Measurements from ENCODE around the gene SUCLA2. TPM values are rescaled to one million over a fixed set of nuclear protein-coding genes. Genes with fewer than 3 reads are reported as not detected.

Gene SUCLA2
- total and polyA plus RNA-seq, 2 of the 8 experiments (the other 6 are each of a cell fraction or from before 2014, with no cell fraction given): 23.5 to 78.8 TPM

- FAIRE-seq: no peak
- H3K27ac ChIP-seq (ENCODE audit: low read depth, low read length): no peak overlapping the region
- H3K4me2 ChIP-seq (ENCODE audit: insufficient read depth in 1 of 2, low read depth in 2 of 2, low read length in 2 of 2): no peak overlapping the region
- no peak overlapping the region for H4K91ac ChIP-seq (replicated peaks; ENCODE audit: insufficient read length, low read length)
- H4K5ac ChIP-seq (ENCODE audit: insufficient read length, low read depth, low read length): no peak overlapping the region
- peaks cover 0 to 11% (median 6%) of the 10 kb centered on the region in 4 experiments; a peak in 4 of 7 replicates for H3K4me1 ChIP-seq (replicated peaks in 1 of 4; ENCODE audit: control insufficient read depth in 3 of 4, insufficient read depth in 4 of 4, low read length in 3 of 4)
- no peaks in the 10 kb centered on the region for H4K20me1 ChIP-seq (replicated peaks in 1 of 2; ENCODE audit: control insufficient read depth in 1 of 2, insufficient read depth in 2 of 2, low read length in 2 of 2)
- no peak overlapping the region for H4K8ac ChIP-seq (ENCODE audit: extremely low read depth, insufficient read depth, low read length)
- H3K9me3 ChIP-seq (ENCODE audit: insufficient read depth in 2 of 2, low read depth in 1 of 2, low read length in 1 of 2): no peaks in the 10 kb centered on the region
- ChIA-PET POLR2A (ENCODE audit: partially characterized antibody) (interaction anchor here (0.6 kb wide), 1 partner anchor 45 kb away, joined by 3 read pairs; no protein-coding TSS in a partner anchor), CTCF (ENCODE audit: partially characterized antibody) (interaction anchor here (0.6 to 1.5 kb wide), 2 partner anchors 25 to 76 kb away, joined by 4 read pairs; no protein-coding TSS in a partner anchor)
- H3K56ac ChIP-seq (replicated peaks; ENCODE audit: insufficient read length, low read depth, low read length): no peak overlapping the region
- no peaks in the 10 kb centered on the region for H3K79me1 ChIP-seq (ENCODE audit: low read depth, low read length)
- H3K14ac ChIP-seq (ENCODE audit: insufficient read length): no peak overlapping the region
- no peak overlapping the region for H3K23ac ChIP-seq (ENCODE audit: insufficient read length)
- no peaks in the 10 kb centered on the region for H3K79me2 ChIP-seq (ENCODE audit: control insufficient read depth in 1 of 2, insufficient read depth in 2 of 2, low read length in 2 of 2)
- H2BK120ac ChIP-seq (replicated peaks; ENCODE audit: low read depth, low read length): no peak overlapping the region
- no peak overlapping the region for H2AK5ac ChIP-seq (ENCODE audit: low read depth, low read length)
- H3K9ac ChIP-seq (replicated peaks in 1 of 4; ENCODE audit: extremely low read depth in 1 of 4, low read depth in 3 of 4, low read length in 3 of 4): no peak overlapping the region
- no peak overlapping the region for H2BK5ac ChIP-seq (ENCODE audit: low read depth, low read length)
- no peaks in the 10 kb centered on the region for H3K36me3 ChIP-seq (ENCODE audit: control insufficient read depth in 2 of 4, insufficient read depth in 4 of 4, low read length in 3 of 4)
- H3K18ac ChIP-seq (ENCODE audit: extremely low read depth, low read length): no peak overlapping the region
- no peak overlapping the region for H2BK20ac ChIP-seq (ENCODE audit: low read length)
- WGBS, 2 experiments (ENCODE audit: extremely low coverage in 1 of 2, insufficient coverage in 1 of 2, insufficient read length in 1 of 2, insufficient replicate concordance in 2 of 2, low coverage in 1 of 2, low lambda C conversion rate in 2 of 2, missing lambda C conversion rate in 1 of 2): 86% methylated on average over 3 of the region's 3 CpGs; no CpG with 5 or more reads in 1 of the 2 experiments
- no peaks in the 10 kb centered on the region for H3K23me2 ChIP-seq (ENCODE audit: low read depth, low read length)
- H3K4ac ChIP-seq (replicated peaks; ENCODE audit: insufficient read length, low read depth, low read length): no peak overlapping the region
- H3K27me3 ChIP-seq (replicated peaks in 1 of 4; ENCODE audit: control insufficient read depth in 3 of 4, extremely low read depth in 1 of 4, insufficient read depth in 3 of 4, low read length in 3 of 4): no peaks in the 10 kb centered on the region
- no peak overlapping the region for H2AFZ ChIP-seq (ENCODE audit: low read length)
- no peak overlapping the region for H2BK12ac ChIP-seq (ENCODE audit: low read depth, low read length)
- no peak overlapping the region for H2BK15ac ChIP-seq (ENCODE audit: low read length)
- H3K4me3 ChIP-seq (ENCODE audit: extremely low read depth in 1 of 4, insufficient read depth in 2 of 4, low read depth in 3 of 4, low read length in 4 of 4): no peak overlapping the region
- no peak for DNase-seq (ENCODE audit: low read depth in 1 of 2, low spot score in 2 of 2)
- no peak for TF ChIP-seq SIRT6 (IDR thresholded peaks at IDR 0.05; ENCODE audit: low read length)
- TF ChIP-seq EP300 (IDR thresholded peaks at IDR 0.05; ENCODE audit: borderline replicate concordance in 1 of 2, low read depth in 2 of 2, low read length in 2 of 2): no peak
- no peak for TF ChIP-seq CTCF (IDR thresholded peaks at IDR 0.05; ENCODE audit: control extremely low read depth in 1 of 3, insufficient read depth in 1 of 3, low read depth in 1 of 3, low read length in 3 of 3)
- no peak for TF ChIP-seq TAF1 (IDR thresholded peaks at IDR 0.05; ENCODE audit: low read depth, low read length)
- TF ChIP-seq KDM5A (IDR thresholded peaks at IDR 0.05; ENCODE audit: low read length): no peak
- TF ChIP-seq SP4 (IDR thresholded peaks at IDR 0.05; ENCODE audit: low read length): no peak
- TF ChIP-seq GTF2F1 (IDR thresholded peaks at IDR 0.05; ENCODE audit: borderline replicate concordance, low read depth, low read length): no peak
- TF ChIP-seq NRF1 (IDR thresholded peaks at IDR 0.05; ENCODE audit: low read depth, low read length): no peak
- no peak for TF ChIP-seq CEBPB (IDR thresholded peaks at IDR 0.05; ENCODE audit: low read depth, low read length)
- TF ChIP-seq SIN3A (conservative IDR thresholded peaks at IDR 0.05 in 1 of 2, IDR thresholded peaks at IDR 0.05 in 1 of 2; ENCODE audit: low read depth in 1 of 2, low read length in 2 of 2): no peak
- TF ChIP-seq ATF3 (IDR thresholded peaks at IDR 0.05; ENCODE audit: insufficient read depth, low read depth, low read length): no peak
Observed at GRCh38 chr13:47929156-47929555, 71.9 kb downstream of the SUCLA2 start.
